SJCRH30 (cell line): ENCODE results near the gene POFUT1. TPM values are rescaled to one million over a fixed set of nuclear protein-coding genes. Genes with fewer than 3 reads are reported as not detected.
"Not testable (repeated sequence)": the region's sequence is repeated elsewhere in the genome, so short reads cannot be mapped to it uniquely, and the experiment has no call there.

Source experiments
- DNase-seq, 2 experiments: peaks; one replicate each; pipeline ENCODE4 v3.0.0-alpha.2; 2015 to 2020
- H3K27ac ChIP-seq: fragments of 250-450 bp; sonication (Bioruptor Pico); 2 replicates; pipeline ENCODE4 v1.5.1; 2020; ENCODE audit warnings: mild to moderate bottlenecking, moderate library complexity
- H3K27me3 ChIP-seq: fragments of 250-450 bp; sonication (Bioruptor Pico); 2 replicates; pipeline ENCODE4 v1.5.1; 2020; ENCODE audit warnings: mild to moderate bottlenecking, moderate library complexity
- H3K36me3 ChIP-seq: fragments of 250-450 bp; sonication (Bioruptor Pico); 2 replicates; pipeline ENCODE4 v1.5.1; 2020; ENCODE audit warnings: mild to moderate bottlenecking, moderate library complexity
- H3K4me1 ChIP-seq: fragments of 250-450 bp; sonication (Bioruptor Pico); 2 replicates; pipeline ENCODE4 v1.5.1; 2020; ENCODE audit warnings: mild to moderate bottlenecking, moderate library complexity
- H3K4me3 ChIP-seq: fragments of 250-450 bp; sonication (Bioruptor Pico); 2 replicates; pipeline ENCODE4 v1.5.1; 2020; ENCODE audit warnings: mild to moderate bottlenecking, moderate library complexity
- H3K9me3 ChIP-seq: fragments of 250-450 bp; sonication (Bioruptor Pico); replicated peaks from 2 replicates; pipeline ENCODE4 v1.5.1; 2020; ENCODE audit warnings: mild to moderate bottlenecking, moderate library complexity
- total RNA-seq: library from RNA; depleted of rRNA; stranded (reverse); fragments of >200 nt; shearing (Covaris generic); gene quantifications from 2 replicates; pipeline ENCODE4 v1.2.3, GENCODE V29; 2014

Gene POFUT1
- total RNA-seq, 1 experiment from 2014 or later, result 66.6 TPM

- DNase-seq, result no peak
- Histone ChIP-seq H3K4me1 (no peaks in the 10 kb centered on the region), H3K36me3 (peaks cover 48% of the 10 kb centered on the region), H3K4me3 (no peak overlapping the region), H3K9me3 (no peaks in the 10 kb centered on the region), H3K27me3 (no peaks in the 10 kb centered on the region), H3K27ac (no peak overlapping the region)
Measured at GRCh38 chr20:32231847-32232246, 24.2 kb downstream of the POFUT1 start.

- Histone ChIP-seq H3K4me1 (no peaks in the 10 kb centered on the region), H3K9me3 (no peaks in the 10 kb centered on the region), H3K36me3 (peaks cover 51% of the 10 kb centered on the region), H3K27me3 (no peaks in the 10 kb centered on the region), H3K27ac (no peak overlapping the region), H3K4me3 (no peak overlapping the region)
- no peak for DNase-seq
Measured at GRCh38 chr20:32232326-32232886, 24.7 kb downstream of the POFUT1 start.

- no peak for DNase-seq
Measured at GRCh38 chr20:32233286-32233685, 25.6 kb downstream of the POFUT1 start.

GRCh38 chr20:32234135-32234808 lies 26.6 kb downstream of the POFUT1 start:
- Histone ChIP-seq H3K27me3 (no peaks in the 10 kb centered on the region), H3K36me3 (peaks cover 45% of the 10 kb centered on the region), H3K27ac (no peak overlapping the region), H3K4me1 (no peaks in the 10 kb centered on the region), H3K4me3 (no peak overlapping the region), H3K9me3 (no peaks in the 10 kb centered on the region)
- DNase-seq, result no peak

More at GRCh38 chr20:32233286-32233685, 25.6 kb downstream of the POFUT1 start:
- H3K9me3 ChIP-seq, result no peaks in the 10 kb centered on the region
- H3K36me3 ChIP-seq, result peaks cover 51% of the 10 kb centered on the region
- no peak overlapping the region for H3K27ac ChIP-seq
- H3K27me3 ChIP-seq, result no peaks in the 10 kb centered on the region
- no peak overlapping the region for H3K4me3 ChIP-seq
- no peaks in the 10 kb centered on the region for H3K4me1 ChIP-seq

- Histone ChIP-seq H3K9me3 (no peaks in the 10 kb centered on the region), H3K27ac (no peak overlapping the region), H3K27me3 (no peaks in the 10 kb centered on the region), H3K36me3 (peaks cover 42% of the 10 kb centered on the region), H3K4me3 (no peak overlapping the region), H3K4me1 (no peaks in the 10 kb centered on the region)
- DNase-seq, result no peak
Measured at GRCh38 chr20:32235331-32236047, 27.8 kb downstream of the POFUT1 start.

GRCh38 chr20:32236048-32236533 lies 28.4 kb downstream of the POFUT1 start:
- Histone ChIP-seq H3K27me3 (no peaks in the 10 kb centered on the region), H3K36me3 (peaks cover 38% of the 10 kb centered on the region), H3K27ac (no peak overlapping the region), H3K4me1 (no peaks in the 10 kb centered on the region), H3K4me3 (no peak overlapping the region), H3K9me3 (no peaks in the 10 kb centered on the region)
- no peak for DNase-seq

- DNase-seq, result no peak
- Histone ChIP-seq H3K9me3 (no peaks in the 10 kb centered on the region), H3K4me1 (no peaks in the 10 kb centered on the region), H3K27me3 (no peaks in the 10 kb centered on the region), H3K27ac (no peak overlapping the region), H3K36me3 (peaks cover 31% of the 10 kb centered on the region), H3K4me3 (no peak overlapping the region)
Measured at GRCh38 chr20:32236819-32237218, 29.1 kb downstream of the POFUT1 start.

- Histone ChIP-seq H3K27ac (no peak overlapping the region), H3K4me3 (no peak overlapping the region), H3K4me1 (no peaks in the 10 kb centered on the region), H3K9me3 (no peaks in the 10 kb centered on the region), H3K27me3 (no peaks in the 10 kb centered on the region), H3K36me3 (peaks cover 25% of the 10 kb centered on the region)
- no peak for DNase-seq
Measured at GRCh38 chr20:32237419-32237818, 29.7 kb downstream of the POFUT1 start.

- no peak for DNase-seq
- no peaks in the 10 kb centered on the region for H3K9me3 ChIP-seq
- peaks cover 11% of the 10 kb centered on the region; the same call in 1 of the 2 replicates for H3K36me3 ChIP-seq
- no peak overlapping the region for H3K27ac ChIP-seq
- no peaks in the 10 kb centered on the region for H3K4me1 ChIP-seq
- no peaks in the 10 kb centered on the region for H3K27me3 ChIP-seq
- H3K4me3 ChIP-seq, result no peak overlapping the region
Measured at GRCh38 chr20:32238483-32239425, 31.1 kb downstream of the POFUT1 start.

GRCh38 chr20:32240205-32240604 lies 32.5 kb downstream of the POFUT1 start:
- Histone ChIP-seq H3K4me3 (no peak overlapping the region), H3K9me3 (no peaks in the 10 kb centered on the region), H3K27me3 (no peaks in the 10 kb centered on the region), H3K4me1 (no peaks in the 10 kb centered on the region), H3K27ac (no peak overlapping the region), H3K36me3 (peaks cover 3% of the 10 kb centered on the region; the same call in 1 of the 2 replicates)
- DNase-seq, result no peak

- Histone ChIP-seq H3K27ac (no peak overlapping the region), H3K27me3 (no peaks in the 10 kb centered on the region), H3K36me3 (0 out of 2 replicates have a peak, but pooled peaks cover 2% of the 10 kb centered on the region), H3K4me3 (no peak overlapping the region), H3K4me1 (no peaks in the 10 kb centered on the region), H3K9me3 (no peaks in the 10 kb centered on the region)
- no peak for DNase-seq
Measured at GRCh38 chr20:32241807-32242206, 34.1 kb downstream of the POFUT1 start.

- Histone ChIP-seq H3K9me3 (no peaks in the 10 kb centered on the region), H3K36me3 (no peaks in the 10 kb centered on the region), H3K4me3 (no peak overlapping the region), H3K27me3 (no peaks in the 10 kb centered on the region), H3K27ac (no peak overlapping the region), H3K4me1 (0 out of 2 replicates have a peak, but pooled peaks cover 3% of the 10 kb centered on the region)
- DNase-seq, result no peak
Measured at GRCh38 chr20:32244150-32244823, 36.6 kb downstream of the POFUT1 start.

- Histone ChIP-seq H3K4me1 (0 out of 2 replicates have a peak, but pooled peaks cover 3% of the 10 kb centered on the region), H3K9me3 (no peaks in the 10 kb centered on the region), H3K27ac (no peak overlapping the region), H3K27me3 (no peaks in the 10 kb centered on the region), H3K4me3 (no peak overlapping the region), H3K36me3 (no peaks in the 10 kb centered on the region)
- DNase-seq, result no peak
Measured at GRCh38 chr20:32244959-32245358, 37.3 kb downstream of the POFUT1 start.

GRCh38 chr20:32246208-32246607 lies 38.5 kb downstream of the POFUT1 start:
- DNase-seq, H3K4me3 ChIP-seq: not testable (repeated sequence)

More at GRCh38 chr20:32246208-32246607, 38.5 kb downstream of the POFUT1 start:
- H3K36me3 ChIP-seq, H3K27ac ChIP-seq, H3K27me3 ChIP-seq, H3K4me1 ChIP-seq, H3K9me3 ChIP-seq: not testable (repeated sequence)
